Fibroblast of villous mesenchyme (primary cell): Measurements from ENCODE around the gene BMF. TPM values are rescaled to one million over a fixed set of nuclear protein-coding genes. Genes with fewer than 3 reads are reported as not detected.

Experiments
- DNase-seq: peaks from one replicate; pipeline ENCODE4 v3.0.0-alpha.2; 2010; ENCODE audit warnings: low read depth
- H3K4me3 ChIP-seq: 2 replicates; pipeline ENCODE4 v1.5.1; 2011; ENCODE audit warnings: low read depth, mild to moderate bottlenecking, low read length
- CTCF ChIP-seq: IDR thresholded peaks from 2 replicates; pipeline ENCODE4 v1.5.1; 2012; ENCODE audit warnings: low read depth, mild to moderate bottlenecking, low read length; ENCODE audit not compliant: insufficient read depth
- total RNA-seq: library from RNA; depleted of rRNA; stranded (reverse); fragments of >200 nt; gene quantifications from 2 replicates; pipeline ENCODE4 v1.2.3, GENCODE V29; 2012

Gene BMF
- total RNA-seq, 1 donor: 0.86 TPM

GRCh38 chr15:40046721-40047414 lies 61.8 kb downstream of the BMF start:
- peak; percentile 59 for DNase-seq
- TF ChIP-seq CTCF: no peak
- H3K4me3 ChIP-seq: no peak overlapping the region

GRCh38 chr15:40045572-40046217 lies 63.0 kb downstream of the BMF start:
- no peak for DNase-seq
- TF ChIP-seq CTCF: no peak
- H3K4me3 ChIP-seq: no peak overlapping the region

- peak; percentile 88 for TF ChIP-seq CTCF
- no peak overlapping the region for H3K4me3 ChIP-seq
- peak; percentile 83 for DNase-seq
Measured at GRCh38 chr15:40044717-40045571, 63.7 kb downstream of the BMF start.

GRCh38 chr15:40043927-40044716 lies 64.6 kb downstream of the BMF start:
- no peak overlapping the region for H3K4me3 ChIP-seq
- no peak for TF ChIP-seq CTCF
- no peak for DNase-seq

GRCh38 chr15:40042791-40043320 lies 65.8 kb downstream of the BMF start:
- H3K4me3 ChIP-seq: no peak overlapping the region
- no peak for DNase-seq
- no peak for TF ChIP-seq CTCF

GRCh38 chr15:40040770-40041169 lies 67.9 kb downstream of the BMF start:
- no peak for TF ChIP-seq CTCF
- no peak for DNase-seq

More at GRCh38 chr15:40040770-40041169, 67.9 kb downstream of the BMF start:
- no peak overlapping the region for H3K4me3 ChIP-seq
